HG02938 (cell line): ENCODE measurements around the gene SEMA6A.

Source experiments
- ATAC-seq: cut with Tn5 transposase; IDR thresholded peaks from one replicate; pipeline ENCODE4 v1.9.1; 2021; ENCODE audit warnings: mild to moderate bottlenecking, moderate library complexity; ENCODE audit not compliant: unreplicated experiment

The SEMA6A gene

DNA sequence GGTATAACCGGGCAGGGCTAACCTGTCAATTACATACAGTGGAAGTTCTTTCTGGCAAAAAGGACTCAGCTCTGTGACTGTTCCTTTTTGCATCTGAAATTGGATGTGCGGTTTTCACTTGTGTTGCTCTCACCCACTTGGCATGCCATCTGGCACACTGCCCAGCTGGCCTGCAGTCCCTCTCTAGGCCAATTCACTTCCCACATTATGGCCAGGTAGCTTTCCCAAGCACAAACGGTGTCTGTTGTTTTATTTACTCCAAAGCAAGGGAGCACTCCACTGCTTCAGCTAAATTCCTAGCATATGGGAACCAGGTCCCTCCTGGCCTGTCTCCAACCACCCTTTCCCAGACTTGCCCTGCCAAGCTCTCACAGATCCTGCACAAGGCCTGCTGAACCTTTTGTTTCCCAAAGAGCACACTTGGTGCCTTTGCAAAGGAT lies 132.5 kb downstream of the SEMA6A start:
- no peak for ATAC-seq

DNA sequence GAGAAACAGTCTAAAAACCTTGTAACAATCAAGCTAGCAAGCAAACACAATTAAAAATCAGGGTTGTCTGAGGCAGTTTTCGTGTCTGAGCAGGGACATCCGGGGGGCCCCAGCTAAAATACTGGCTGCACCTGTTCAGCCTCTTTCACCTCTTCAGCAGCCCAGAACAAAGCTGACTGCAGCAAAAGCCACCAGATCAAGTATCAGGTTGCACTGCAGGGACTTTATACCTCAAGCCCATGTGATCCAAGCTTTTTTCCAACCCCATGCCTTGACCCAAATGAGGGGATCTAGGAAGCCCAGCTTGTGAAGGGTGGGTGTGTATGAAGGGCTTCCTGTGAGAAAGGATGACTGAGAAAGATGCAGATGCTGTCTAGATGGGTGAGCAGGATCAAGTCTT lies 133.4 kb downstream of the SEMA6A start:
- ATAC-seq: no peak

DNA sequence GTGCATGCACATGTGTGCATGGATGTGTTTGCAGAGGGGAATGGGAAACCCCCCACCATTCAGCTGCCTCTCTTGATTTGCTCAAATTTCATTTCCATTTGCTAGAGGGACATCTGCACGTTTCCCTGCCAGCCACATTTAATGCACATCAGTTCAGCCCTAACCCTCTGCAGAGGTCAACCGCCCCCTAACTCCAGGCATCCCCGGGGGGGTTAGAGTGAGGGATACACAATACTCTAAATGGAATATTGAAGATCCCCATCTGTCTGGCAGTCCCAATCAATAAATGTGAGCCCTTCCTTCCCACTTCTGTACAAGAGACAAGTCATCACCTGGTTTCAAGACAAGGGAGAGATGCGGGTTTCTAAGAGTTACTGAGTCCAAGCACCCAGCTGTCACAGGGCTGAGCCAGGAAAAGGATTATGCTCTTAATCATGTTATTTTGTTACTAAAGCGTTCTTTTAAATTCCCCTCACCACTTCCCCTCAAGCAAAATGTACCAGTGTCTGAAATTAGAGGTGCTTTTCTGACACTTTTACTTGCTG lies 134.1 kb downstream of the SEMA6A start:
- no peak for ATAC-seq

GRCh38 chr5:116439905-116440304 lies 134.7 kb downstream of the SEMA6A start:
- no peak for ATAC-seq

- ATAC-seq: no peak
These were observed 135.6 kb downstream of the SEMA6A start for GRCh38 chr5:116438979-116439554.

- ATAC-seq: no peak
These were observed 136.6 kb downstream of the SEMA6A start for GRCh38 chr5:116437922-116438578.

- ATAC-seq: no peak
These were observed 137.3 kb downstream of the SEMA6A start for GRCh38 chr5:116437351-116437705.

- ATAC-seq: no peak
These were observed 137.8 kb downstream of the SEMA6A start for GRCh38 chr5:116436674-116437350.

GRCh38 chr5:116428966-116429365 lies 145.7 kb downstream of the SEMA6A start:
- no peak for ATAC-seq

DNA sequence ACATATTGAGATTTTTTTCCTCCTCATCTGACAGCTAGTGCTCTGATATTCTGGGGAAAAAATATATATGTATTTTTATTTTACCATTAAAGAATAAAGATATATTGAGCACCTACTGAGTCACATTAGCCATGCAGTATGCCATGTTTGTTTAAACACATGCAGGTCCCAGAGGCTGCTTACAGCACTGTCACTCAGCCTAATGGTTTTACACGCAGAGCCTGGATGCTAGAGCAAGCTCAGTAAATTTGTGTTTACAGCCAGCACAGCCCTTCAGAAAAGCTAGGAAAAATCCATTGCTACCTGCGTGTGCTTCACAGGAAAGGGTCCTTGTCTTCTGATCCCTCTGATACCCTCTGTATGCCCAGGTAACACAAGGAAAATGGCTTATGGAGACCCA lies 146.2 kb downstream of the SEMA6A start:
- no peak for ATAC-seq

GRCh38 chr5:116424951-116425350 lies 149.7 kb downstream of the SEMA6A start:
- no peak for ATAC-seq

DNA sequence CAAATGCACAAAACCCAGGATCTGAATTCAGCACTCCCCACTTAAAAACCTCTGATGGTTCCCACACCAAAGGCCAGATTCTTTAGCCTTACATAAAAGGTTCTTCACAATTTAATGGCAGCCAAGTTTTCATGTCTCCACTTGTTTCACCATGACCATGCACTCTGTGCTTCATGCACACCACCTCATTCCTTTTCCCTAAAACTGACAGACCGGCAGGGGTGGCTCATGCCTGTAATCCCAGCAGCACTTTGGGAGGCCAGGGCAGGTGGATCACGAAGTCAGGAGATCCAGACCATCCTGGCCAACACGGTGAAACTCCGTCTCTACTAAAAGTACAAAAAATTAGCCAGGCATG lies 150.4 kb downstream of the SEMA6A start:
- ATAC-seq: no peak

- no peak for ATAC-seq
These were observed 150.9 kb downstream of the SEMA6A start for GRCh38 chr5:116423587-116424257.

DNA sequence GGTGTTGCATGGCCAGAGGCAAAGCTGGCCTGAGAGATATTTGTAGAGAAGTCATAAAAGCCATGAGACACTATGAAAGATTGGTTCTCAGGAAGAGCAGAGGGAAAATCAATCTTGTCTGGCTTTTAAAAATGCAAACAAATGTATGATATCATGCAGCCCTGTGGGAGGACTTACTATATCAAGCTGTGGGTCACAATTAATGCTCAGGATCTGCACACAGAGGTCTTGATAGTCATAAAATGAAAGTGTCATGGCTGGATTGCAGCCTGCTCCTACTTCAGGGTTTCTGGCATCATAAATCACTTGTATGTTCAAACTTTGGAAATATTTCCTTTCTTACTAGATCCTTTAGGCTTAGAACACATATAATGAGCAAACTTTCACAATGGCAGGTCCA lies 151.5 kb downstream of the SEMA6A start:
- no peak for ATAC-seq

DNA sequence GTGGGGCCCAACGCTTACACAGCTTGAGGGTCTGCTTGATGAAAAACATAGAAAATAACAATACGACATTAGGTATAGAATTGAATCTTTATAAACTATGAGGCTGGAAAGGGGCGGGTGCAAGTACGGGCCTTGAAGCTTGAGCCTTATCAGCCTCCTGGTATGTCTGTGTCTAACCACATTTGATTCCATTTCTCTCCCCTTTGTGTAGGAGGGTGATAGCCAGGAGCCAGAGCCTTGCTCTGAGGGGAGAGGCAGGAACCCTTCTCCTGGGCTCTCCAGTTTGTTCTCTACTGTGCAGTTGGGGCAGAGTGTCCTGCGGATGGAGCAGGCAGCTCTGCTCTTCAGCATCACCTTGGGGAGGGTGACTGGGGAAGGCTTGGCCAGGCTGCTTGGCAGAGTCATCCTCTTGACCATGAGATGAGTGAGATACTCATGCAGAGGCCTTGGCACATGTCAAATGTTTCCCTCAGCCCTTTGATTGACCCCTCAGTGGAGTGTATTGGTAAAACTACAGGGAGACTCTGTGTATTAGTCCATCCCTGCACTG lies 153.5 kb downstream of the SEMA6A start:
- no peak for ATAC-seq

DNA sequence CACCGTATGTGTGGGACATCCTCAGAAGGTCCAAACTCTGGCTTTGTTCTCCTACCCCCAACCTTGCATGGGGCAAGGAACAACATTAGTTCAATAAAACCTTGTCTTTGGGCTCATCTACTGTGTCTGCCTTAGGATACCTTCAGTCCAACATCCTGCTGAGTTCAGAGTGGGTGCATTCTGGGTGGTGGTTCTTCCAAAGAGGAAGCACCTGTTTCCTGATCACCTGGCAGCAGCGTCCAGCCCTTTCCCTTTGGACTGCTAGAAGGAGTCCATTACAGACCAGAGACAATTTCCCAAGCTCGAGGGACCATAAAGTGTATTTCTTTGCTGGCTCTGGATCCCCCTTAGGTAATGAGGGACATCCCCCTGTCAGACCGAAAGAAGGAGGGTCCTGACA lies 154.1 kb downstream of the SEMA6A start:
- ATAC-seq: no peak

DNA sequence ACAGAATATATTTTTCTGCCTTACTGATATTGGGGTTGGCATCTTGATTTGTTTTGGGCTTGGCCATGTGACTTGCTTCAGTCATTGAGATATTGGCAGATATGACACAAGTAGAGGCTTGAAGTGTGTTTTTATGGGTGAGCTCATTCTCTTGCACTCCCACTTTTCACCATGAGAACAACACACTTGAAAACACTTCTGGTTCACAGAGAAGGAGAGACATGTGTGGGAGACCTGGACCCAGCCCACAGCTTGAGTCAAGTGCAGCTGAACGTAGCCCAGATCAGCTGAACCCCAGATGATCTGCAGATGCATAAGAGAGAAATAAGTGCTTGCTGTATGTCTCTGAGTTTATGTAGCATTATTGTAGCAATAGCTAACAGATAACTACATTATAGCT lies 155.4 kb downstream of the SEMA6A start:
- no peak for ATAC-seq

DNA sequence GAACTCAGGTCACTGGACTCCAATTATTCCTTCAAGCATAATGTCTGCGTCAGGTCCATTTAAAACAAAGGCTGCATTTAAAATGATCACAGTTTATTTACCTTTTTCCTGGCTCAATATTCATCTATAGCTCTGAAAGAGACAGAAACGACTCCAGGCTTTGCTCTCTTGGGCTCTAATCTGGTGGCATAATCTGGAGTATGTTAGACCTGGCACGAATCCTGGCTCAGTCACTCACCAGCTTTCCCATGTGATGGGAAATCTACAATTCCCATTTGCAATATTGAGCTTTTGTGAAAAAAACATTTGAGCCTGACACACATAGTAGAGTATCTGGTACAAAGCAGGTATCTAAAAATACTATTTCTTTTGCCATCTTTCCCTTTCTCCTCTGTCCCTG lies 155.8 kb downstream of the SEMA6A start:
- ATAC-seq: no peak

- ATAC-seq: no peak
These were observed 156.6 kb downstream of the SEMA6A start for GRCh38 chr5:116418016-116418415.

DNA sequence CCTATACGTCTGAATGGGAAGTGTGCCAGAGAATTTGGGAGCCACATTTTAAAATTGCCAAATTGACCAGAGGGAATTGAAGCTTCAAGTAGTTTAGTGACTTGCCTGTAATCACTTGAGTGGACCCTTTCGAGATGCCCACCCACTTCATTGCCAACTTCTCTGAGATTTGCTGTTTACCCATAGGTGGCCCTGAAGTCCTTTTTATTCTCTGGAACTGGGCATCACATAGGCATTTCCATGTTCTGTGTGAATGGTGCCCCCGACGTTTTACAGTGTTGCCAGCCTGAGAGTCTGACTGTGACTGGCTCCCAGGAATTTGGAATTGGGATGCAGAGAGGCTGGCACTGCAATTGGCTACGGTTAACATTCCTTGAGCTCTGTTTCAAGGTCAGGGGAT lies 158.6 kb downstream of the SEMA6A start:
- ATAC-seq: no peak

- no peak for ATAC-seq
These were observed 159.4 kb downstream of the SEMA6A start for GRCh38 chr5:116415182-116415581.
